Stimulated activated CD4-positive, alpha-beta T cell treated with anti-CD3 and anti-CD28 coated beads, Interleukin-15, amount 100 ng/mL, for 24 hours (primary cell): ENCODE results near the gene RP9.

Source experiments
- DNase-seq: peaks from one replicate; pipeline ENCODE4 v3.0.0-alpha.2; 2020

The RP9 gene

DNA sequence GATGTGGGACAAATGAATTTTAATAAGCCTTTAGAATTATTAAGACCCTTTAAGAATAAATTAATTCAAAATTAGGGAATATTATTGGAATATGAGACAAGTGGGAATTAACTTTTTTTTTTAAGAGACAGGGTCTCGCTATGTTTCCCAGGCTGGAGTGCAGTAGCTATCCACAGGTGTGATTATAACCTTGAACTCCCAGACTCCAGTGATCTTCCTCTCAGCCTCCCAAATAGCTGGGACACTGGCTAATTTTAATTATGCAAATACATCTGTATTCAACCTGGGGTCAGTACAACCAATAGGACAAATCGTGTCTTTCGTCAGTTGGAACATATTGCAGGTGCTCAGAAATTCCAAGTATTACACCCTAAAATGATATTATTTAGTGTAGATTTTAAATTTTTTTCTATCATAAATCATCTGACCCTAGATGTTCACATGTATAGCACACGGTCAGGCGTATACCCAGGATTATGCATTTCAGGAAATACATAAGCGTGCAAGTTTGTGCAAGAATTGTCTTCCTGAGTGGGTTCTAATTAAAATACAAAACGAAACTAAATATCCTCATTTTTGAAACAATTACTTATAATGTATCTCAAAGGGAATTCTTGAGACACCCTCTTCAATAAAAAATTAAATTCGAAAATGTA, 47.8 kb downstream of the RP9 start:
- DNase-seq: no peak

DNA sequence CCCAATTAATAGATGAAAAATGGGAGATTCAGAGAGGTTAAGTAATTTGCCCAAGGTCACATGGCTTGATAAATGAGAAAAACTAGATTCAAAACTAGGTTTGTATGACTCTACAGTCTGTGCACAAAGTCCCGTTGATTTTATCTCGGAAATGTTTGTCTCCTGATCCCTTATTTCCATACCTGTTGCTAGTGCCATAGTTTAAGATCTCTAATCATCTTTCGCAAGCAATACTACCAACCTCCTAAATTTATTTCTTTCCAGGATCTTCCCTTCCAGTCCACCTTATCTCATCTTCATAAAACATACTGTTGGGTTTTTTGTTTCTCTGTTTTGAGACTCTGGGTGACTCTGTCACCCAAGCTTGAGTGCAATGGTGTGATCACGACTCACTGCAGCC, 49.6 kb downstream of the RP9 start:
- no peak for DNase-seq

DNA sequence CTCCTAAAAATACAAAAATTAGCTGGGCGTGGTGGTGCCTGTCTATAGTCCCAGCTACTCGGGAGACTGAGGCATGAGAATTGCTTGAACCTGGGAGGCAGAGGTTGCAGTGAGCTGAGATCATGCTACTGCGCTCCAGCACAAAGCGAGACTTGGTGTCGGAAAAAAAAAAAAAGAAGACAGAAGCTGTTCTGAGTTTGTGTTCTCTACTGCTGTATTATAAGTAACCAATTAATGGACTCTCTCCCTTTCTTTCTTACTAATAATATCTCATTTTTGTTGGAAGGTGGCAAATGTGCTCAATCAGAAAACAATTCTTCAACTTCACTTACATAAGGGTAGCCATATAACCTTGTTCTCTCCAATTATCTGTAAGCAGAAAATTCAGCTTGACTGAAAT, 54.0 kb downstream of the RP9 start:
- DNase-seq: no peak

DNA sequence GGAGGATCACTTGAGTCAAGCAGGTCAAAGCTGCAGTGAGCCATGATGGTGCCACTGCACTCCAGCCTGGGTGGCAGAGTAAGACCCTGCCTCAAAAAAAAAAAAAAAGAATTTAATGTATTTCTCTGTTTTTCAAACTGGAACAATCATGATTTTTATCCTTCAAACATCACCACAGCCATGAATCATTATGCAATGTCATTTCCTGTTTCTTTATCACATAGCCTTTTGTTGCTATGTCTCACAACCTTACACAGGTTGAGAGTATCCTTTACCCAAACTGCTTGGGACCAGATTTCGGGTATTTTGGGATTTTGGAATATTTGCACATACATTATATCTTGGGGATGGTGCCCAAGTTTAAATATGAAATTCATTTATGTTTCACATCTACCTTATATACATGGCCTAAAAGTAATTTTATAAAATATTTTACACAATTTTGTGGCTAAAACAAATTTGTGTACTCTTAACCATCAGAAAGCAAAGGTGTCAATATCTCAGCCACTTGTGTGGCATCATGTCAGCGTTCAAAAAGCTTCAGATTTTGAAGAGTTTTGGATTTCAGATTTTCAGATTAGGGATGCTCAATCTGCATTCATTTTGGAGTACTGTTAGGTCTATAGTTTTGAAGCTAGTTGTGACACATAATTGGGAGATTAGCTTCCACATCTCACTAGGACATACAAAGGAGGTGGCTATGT, 54.8 kb downstream of the RP9 start:
- DNase-seq: no peak

DNA sequence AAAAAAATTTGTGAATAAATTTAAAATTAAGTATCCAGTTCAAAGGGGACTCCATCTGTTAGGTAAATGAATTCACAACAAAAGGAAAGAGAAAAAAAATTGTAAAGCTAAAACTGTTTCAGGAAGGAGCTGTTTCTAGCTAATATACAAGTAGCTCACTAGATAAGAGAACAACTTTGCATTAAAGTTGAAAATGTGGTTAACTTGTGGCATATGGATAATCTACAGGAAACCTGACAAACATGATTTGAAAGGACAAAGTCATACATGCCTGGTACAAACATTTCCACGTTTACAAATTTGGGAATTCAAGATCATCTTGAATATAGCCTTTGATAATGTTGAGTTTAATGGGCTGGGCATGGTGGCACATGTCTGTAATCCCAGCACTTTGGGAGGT, 55.5 kb downstream of the RP9 start:
- no peak for DNase-seq

DNA sequence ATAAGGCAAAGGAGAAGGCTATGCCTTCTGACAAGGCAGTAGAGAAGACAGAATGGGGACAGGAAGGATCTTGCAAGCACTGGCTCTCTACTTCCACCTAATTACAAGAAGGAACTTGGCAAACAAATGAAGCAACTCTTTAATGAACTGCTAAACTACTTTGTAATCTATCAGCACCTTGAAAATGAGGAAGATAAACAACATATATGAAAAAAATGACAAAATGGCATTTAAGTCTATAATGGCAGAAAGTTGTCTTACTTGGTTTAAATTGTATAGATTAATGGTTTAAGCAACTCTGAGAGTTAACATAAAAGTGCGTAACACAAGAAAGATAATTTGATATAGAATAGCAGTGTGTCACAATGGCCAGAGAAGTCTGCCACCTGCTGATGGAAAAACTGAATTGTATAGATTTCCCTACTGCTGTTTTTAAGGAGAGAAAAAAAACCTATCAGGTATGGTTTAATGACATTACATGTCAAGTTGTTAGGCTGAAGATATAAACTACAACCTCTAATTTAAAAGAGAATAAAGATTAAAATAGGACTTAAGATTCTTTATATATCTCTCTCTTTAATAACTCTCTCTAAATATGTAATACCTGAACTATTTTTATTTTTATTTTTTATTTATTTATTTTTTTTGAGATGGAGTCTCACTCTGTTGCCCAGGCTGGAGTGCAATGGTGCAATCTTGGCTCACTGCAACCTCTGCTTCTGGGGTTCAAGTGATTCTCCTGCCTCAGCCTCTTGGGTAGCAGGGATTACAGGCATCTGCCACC, 58.5 kb downstream of the RP9 start:
- DNase-seq: no peak

DNA sequence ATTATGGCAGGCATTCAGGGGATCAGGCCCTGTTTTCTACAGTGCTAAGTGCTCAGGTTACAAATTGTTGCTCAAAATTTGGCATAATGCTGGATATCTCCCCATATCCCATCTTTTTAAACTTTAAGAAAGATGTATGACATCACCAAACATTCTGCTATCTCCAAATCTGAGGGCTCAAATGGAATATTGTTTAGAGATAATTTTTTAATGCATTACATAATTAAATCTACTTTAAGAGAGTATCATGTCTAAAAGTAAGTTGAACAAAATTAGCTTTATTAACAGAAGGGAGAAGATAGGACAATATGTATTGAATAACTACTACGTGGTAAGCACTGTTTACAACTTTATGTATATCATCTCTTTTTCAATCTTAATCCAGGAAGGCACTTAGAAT, 60.5 kb downstream of the RP9 start:
- no peak for DNase-seq

DNA sequence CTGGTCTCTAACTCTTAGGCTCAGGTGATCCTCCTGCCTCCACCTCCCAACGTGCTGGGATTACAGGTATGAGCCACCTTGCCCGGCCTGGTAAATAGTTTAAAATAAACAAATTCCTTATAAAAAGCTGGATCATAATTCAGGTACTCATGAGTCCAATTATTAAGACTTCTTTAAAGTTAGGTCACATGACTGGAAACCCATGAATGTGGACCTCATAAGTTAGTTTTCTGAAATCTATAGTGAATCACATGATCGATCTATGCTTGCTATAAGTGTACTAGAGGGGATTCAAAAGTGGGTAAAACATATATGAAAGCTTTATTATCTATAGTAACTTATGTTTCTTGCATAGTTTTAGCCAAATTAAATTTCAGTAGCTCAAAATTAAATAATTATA, 60.9 kb downstream of the RP9 start:
- no peak for DNase-seq

DNA sequence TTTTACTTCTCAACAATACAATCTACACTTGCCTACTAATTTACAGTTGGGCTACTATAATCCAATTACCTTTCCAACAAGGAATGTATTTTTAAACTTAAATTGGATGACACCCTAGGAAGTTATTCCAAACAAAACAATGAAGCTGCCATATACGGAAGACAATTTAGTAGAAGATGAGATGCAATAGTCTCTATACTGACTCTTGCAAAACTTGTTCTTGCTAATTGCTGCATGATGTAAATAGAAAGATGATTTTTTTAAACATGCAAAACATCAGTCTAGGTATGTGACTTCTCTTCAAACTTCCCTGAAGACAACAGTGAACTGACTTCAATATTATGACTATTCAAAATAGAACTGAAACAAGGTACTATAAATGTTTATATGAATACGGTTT, 64.2 kb downstream of the RP9 start:
- DNase-seq: no peak
